ENCODE measurements around the gene ETV3.

DNA sequence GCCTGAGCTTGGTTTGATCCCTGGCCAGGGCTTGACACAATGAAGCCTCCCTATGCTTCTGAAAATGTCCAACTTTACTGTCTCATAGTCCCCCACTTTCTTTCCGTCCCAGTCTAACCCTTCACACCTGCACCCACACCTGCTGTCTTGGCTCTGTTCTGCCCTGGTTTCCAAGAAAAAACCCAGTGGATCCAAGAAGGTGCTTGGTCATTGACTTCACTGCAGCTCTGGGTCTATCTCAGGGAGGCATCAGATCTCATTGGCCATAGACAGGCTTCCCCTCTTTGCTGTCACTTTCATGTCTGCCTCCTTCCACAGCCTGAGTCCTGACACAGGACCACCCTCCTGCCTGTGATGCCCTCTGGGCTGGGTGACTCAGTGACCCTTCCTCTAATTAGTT, 37.8 kb upstream of the ETV3 start:
- TF ChIP-seq CTCF (conservative IDR thresholded peaks at IDR 0.05; ENCODE audit: low read length) (no peak), EZH2phosphoT487 (IDR thresholded peaks at IDR 0.05; ENCODE audit: borderline replicate concordance, low read depth, low read length) (no peak)
